ENCODE measurements around the gene RNF38.
"Not testable (repeated sequence)": the region's sequence is repeated elsewhere in the genome, so short reads cannot be mapped to it uniquely, and the experiment has no call there.

The RNF38 gene

GRCh38 chr9:36407122-36407723 is 7.2 kb upstream of the RNF38 start:
- peak in 1 of 2 donors; percentile 26 for DNase-seq (ENCODE audit: low read depth in 2 of 2)

- no peak for DNase-seq (ENCODE audit: low read depth in 2 of 2)
These were observed 2.5 kb upstream of the RNF38 start for GRCh38 chr9:36402536-36402935.

DNA sequence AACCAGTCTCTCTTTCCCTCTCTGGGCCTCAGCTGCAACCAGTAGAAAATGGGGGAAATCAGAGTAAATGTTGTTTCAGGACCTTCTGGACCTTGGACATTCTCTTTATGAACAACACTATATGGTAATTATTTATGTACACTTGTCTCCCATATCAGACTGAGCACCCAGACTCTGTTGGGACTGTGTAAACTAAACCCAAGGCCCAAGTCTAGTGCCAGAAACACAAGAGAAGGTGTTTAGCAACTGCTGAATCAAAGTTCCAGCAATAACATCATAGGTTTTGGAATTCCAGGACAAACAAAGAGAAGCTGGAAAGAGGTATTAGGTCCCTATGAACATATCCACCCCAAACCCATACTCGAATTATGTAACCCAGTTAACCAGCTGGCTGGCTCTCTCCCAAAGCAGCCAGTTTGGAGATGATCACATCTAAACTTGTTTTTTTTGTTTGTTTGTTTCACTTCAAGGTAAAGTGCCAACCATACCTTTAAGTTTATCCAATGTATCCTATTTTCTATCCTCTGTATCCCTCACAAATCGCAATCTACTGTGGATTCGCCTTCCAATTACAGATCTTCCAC is 1.9 kb upstream of the RNF38 start:
- no peak for DNase-seq (ENCODE audit: low read depth in 2 of 2)

- DNase-seq (ENCODE audit: low read depth in 2 of 2): no peak
These were observed 1.2 kb upstream of the RNF38 start for GRCh38 chr9:36401164-36401740.

DNA sequence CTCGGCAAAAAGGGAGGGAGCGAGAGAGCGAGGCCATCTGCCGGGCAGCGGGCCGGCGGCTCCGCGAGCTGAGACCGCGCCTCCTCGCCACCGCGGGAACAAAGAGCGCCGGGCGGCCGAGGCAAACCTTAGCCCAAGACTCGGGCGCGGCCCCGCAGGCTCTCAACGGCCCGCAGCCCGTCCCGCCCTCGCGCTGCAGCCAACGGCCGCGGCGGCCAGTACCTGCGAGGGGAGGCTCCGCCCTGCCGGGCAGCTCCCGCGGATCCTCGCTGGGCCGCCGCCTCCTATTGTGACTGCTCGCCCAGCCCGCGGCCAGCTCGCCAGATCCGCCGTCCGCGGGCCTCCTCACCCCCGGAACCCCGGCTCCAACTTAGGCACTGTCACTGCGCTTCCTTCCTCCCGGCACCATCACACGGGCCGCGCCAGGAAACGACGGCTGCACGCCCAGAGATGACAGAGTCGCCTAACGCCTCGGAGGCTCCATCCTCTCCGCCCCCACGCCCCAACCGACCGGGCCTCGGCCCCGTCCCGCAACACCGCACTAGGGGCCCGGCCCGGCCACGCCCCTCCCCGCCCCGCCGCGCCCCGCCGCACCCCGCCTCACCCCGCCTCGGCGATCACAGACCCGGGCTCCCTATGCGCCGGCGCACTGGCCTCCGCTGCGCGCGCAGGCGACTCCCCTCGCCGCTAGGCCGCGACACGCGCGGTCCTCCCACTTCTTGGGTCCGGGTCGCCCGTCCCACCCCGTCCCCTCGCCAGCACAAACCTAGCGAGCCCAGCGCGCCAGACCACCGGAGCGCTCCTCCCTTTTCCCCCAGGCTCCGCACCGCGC is 479 bp upstream of the RNF38 start:
- peak; percentile 89 for DNase-seq (ENCODE audit: low read depth in 2 of 2)

DNA sequence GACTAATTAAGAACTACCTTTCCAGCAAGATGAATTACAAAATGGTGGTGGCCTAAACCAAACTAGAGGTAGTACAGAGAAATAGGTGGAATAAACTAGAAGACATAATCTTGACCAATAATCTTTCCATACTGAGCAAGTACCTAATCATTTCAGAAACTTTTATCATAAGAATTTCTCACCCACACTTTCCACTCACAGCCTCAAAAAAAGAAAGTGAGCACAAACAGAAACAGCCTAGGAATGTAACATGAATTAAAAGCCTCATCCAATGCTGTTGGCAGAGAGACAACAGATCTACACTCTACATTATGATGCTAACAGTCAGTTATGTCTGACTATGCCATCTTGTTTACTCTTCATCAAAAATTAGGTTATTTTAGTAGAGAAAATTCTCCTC is 1.3 kb downstream of the RNF38 start:
- DNase-seq (ENCODE audit: low read depth in 2 of 2): no peak

- no peak for DNase-seq (ENCODE audit: low read depth in 2 of 2)
These were observed 3.1 kb downstream of the RNF38 start for GRCh38 chr9:36396985-36397384.

GRCh38 chr9:36392489-36392888 is 7.6 kb downstream of the RNF38 start:
- no peak for DNase-seq (ENCODE audit: low read depth in 2 of 2)

DNA sequence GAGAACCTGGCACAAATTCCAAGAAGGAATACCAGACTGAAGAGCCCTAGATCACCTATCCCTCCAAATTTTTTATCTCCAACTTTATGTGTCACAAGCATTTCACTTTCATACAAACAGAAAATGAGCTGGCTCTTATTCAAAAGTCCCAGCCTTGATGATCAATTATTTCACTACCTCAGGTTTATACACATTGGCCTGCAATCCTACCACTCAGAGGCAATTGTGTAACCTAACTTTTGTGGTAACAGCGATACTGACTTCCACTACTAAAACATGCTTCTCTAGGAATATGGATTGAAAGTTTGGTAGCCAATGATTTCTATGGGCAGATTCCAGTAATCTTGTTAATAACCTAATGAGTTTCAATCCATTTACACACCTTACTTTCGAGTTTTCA is 10.5 kb downstream of the RNF38 start:
- DNase-seq (ENCODE audit: low read depth in 2 of 2): no peak

DNA sequence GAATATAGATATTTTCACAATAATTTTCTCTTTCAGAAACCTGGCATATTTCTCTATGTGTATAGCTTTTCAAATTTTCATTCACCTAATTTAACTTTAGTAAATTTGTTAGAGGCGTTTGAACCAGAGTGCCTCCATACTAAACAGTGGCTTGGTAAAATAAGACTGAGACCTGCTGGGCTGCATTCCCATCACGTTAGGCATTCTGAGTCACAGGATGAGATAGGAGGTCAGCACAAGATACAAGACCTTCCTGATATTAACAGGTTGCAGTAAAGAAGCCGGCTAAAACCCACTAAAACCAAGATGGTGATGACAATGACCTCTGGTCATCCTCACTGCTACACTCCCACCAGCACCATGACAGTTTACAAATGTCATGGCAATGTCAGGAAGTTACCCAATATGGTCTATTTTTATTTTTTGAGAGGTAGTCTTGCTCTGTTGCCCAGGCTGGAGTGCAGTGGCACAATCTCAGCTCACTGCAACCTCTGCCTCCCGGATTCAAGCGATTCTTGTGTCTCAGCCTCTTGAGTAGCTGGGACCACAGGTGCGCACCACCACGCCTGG is 13.6 kb downstream of the RNF38 start:
- DNase-seq (ENCODE audit: low read depth in 2 of 2): not testable (repeated sequence)

DNA sequence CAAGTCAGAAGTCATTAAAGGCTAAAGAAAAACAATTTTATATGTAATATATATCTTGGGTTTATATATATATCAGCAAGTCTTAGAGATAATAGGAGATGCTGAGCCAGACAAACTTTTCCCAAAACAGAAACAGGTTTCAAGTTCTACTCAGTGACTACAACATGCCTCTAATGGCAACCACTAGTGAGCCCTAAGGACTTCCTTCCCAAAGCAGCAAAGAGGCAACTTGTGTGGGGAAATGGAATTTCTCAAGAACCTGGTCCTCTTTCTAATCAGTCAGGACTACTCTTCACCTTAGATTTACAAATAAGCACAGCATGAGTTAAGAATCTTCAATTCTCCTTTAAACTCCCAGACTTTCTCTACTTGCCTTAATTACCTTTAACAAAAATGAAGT is 17.6 kb downstream of the RNF38 start:
- DNase-seq (ENCODE audit: low read depth in 2 of 2): no peak

DNA sequence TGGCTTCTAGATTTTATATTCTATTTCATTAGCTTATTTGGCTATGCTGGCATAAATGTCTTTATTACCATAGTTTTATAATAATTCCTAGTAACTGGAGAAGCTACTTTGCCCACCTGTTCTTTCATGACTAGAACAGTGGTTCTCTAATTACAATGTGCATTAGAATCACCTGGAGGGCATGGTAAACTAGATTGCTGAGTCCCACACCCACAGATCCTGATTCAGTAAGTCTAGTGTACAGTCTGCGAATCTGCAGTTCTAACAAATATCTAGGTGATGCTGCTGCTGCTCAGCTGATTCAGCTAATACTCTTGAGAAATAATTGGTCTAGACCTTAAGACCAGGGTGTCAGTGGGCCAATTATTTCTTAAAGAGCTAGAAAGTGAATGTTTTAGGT is 35.5 kb downstream of the RNF38 start:
- DNase-seq (ENCODE audit: low read depth in 2 of 2): no peak

- DNase-seq (ENCODE audit: low read depth in 2 of 2): no peak
These were observed 36.6 kb downstream of the RNF38 start for GRCh38 chr9:36363448-36363847.

DNA sequence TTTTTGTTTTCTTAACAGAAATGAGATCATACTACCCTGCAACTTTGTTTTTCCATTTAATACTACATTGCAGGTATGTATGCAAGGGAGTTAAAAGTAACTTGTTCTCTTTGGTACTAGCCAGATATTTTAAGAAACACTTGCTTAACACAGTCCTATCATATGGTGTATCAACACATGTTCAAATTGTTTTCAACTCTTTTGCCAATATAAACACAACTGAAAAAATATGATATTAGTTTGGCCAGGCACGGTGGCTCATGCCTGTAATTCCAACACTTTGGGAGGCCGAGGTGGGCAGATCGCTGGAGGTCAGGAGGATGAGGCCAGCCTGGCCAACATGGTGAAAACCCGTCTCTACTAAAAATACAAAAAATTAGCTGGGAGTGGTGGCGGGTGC is 41.6 kb downstream of the RNF38 start:
- DNase-seq (ENCODE audit: low read depth in 2 of 2): no peak

DNA sequence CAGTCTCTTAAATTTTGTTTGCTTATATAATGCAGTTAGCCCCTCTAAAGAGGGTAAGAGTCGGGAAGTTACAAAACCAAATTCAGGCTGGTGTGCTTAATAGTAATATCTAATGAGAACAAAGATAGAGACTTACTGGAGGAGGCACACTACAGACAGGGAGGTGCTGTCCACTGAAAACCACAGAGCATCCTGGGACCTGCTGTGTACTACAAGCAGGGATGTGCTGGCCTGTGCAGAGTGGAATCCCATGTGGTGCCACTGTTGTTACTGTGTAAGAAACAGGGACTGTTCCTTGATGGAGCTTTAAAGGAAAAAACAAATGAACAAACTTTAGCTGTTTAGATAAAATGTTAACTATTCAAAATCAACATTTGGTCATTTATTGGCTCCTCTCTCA is 42.4 kb downstream of the RNF38 start:
- no peak for DNase-seq (ENCODE audit: low read depth in 2 of 2)

DNA sequence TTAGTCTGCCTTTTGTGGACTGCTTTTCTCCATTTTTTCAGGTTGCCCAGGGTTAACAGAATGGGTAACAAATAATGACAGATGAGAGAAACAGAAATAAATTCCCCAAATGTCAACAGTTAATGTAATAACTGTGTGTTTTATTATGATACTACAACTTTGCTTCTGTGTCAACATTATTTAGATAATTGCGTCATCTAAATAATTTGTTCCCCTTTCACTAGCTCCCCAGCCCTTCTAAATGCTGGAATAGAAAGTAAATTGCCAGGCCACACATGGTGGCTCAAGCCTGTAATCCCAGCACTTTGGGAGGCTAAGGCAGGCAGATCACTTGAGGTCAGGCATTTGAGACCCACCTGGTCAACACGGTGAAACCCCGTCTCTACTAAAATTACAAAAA is 53.5 kb downstream of the RNF38 start:
- no peak for DNase-seq (ENCODE audit: low read depth in 2 of 2)

DNA sequence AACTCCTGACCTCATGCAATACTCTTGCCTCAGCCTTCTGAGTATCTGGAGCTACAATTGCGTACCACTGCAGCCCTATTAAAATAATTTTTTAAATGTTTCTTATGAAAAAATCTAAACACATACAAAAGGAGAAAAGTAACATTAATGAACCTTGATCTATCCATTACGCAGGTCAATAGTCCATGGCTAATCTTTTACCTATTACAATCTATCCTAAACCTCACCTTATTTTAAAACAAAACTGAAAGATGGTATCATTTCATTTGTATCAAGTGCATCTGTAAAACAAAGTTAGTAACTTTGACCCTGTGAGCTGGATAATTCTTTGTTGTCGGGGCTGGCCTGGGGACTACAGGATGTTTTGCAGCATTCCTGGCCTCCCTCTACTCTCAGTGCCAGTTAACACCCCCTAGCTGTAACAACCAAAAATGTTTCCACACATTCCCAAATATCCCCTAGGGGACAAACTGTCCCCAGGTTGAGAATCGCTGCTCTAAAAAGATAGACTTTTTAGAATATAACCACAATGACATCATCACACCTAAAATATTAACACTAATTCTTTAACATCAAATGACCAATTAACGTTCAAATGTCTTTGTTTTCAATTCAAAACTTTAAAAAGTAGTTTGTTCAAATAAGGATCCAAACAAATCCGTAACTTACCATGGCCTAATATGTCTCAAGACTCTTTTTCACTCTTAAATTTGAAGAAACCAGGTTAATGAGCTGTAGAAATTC is 54.8 kb downstream of the RNF38 start:
- DNase-seq (ENCODE audit: low read depth in 2 of 2): no peak

- no peak for DNase-seq (ENCODE audit: low read depth in 2 of 2)
These were observed 58.0 kb downstream of the RNF38 start for GRCh38 chr9:36341936-36342577.

- no peak for DNase-seq (ENCODE audit: low read depth in 2 of 2)
These were observed 62.2 kb downstream of the RNF38 start for GRCh38 chr9:36337865-36338264.

GRCh38 chr9:36337002-36337401 is 63.1 kb downstream of the RNF38 start:
- no peak for DNase-seq (ENCODE audit: low read depth in 2 of 2)
